Brain microvascular endothelial cell (primary cell): ENCODE results near the gene LMTK2.

ENCODE experiments used
- DNase-seq: peaks from one replicate; pipeline ENCODE4 v3.0.0-alpha.2; 2020
- H3K27ac ChIP-seq: fragments of 250-450 bp; sonication (Bioruptor Pico); 2 replicates; pipeline ENCODE4 v1.5.1; 2020; ENCODE audit warnings: mild to moderate bottlenecking, moderate library complexity
- H3K27me3 ChIP-seq: fragments of 250-450 bp; sonication (Bioruptor Pico); replicated peaks from 2 replicates; pipeline ENCODE4 v1.5.1; 2020; ENCODE audit warnings: mild to moderate bottlenecking
- H3K36me3 ChIP-seq: fragments of 250-450 bp; sonication (Bioruptor Pico); replicated peaks from 2 replicates; pipeline ENCODE4 v1.5.1; 2020; ENCODE audit warnings: mild to moderate bottlenecking
- H3K4me3 ChIP-seq: 2 replicates; pipeline ENCODE4 v1.5.1; 2011; ENCODE audit warnings: low read depth, mild to moderate bottlenecking, control low read depth, low read length, moderate library complexity
- in situ Hi-C: cut with HindIII; loops from 2 replicates; pipeline ENCODE4 v1.10.0; 2017; ENCODE audit warnings: low sequenced_read_pairs, low pct_ligation_motif_present
- TF ChIP-seq, protein P1 (sequence below): IDR thresholded peaks from 2 replicates; pipeline ENCODE4 v1.5.1; 2011; ENCODE audit warnings: low read depth, mild to moderate bottlenecking, moderate library complexity, low read length, control low read depth, inconsistent platforms; ENCODE audit errors: missing control alignments

Gene LMTK2

DNA sequence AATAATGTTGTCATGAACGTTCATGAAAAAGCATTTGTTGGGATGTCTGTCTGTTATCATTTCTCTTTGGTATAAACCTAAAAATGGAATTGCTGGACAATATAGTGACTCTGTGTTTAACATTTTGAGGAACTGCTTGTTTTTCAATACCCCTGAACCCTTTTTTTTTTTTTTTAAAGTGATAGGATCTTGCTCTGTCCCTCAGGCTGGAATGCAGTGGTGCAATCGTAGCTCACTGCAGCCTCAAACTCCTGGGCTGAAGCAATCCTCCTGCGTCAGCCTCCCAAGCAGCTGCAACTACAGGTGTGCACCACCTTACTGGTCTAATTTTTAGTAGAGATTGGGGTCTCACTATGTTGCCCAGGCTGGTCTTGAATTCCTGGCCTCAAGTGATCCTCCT lies 15.1 kb upstream of the LMTK2 start:
- in situ Hi-C loops: no loop called here
- TF ChIP-seq, protein P1, sequence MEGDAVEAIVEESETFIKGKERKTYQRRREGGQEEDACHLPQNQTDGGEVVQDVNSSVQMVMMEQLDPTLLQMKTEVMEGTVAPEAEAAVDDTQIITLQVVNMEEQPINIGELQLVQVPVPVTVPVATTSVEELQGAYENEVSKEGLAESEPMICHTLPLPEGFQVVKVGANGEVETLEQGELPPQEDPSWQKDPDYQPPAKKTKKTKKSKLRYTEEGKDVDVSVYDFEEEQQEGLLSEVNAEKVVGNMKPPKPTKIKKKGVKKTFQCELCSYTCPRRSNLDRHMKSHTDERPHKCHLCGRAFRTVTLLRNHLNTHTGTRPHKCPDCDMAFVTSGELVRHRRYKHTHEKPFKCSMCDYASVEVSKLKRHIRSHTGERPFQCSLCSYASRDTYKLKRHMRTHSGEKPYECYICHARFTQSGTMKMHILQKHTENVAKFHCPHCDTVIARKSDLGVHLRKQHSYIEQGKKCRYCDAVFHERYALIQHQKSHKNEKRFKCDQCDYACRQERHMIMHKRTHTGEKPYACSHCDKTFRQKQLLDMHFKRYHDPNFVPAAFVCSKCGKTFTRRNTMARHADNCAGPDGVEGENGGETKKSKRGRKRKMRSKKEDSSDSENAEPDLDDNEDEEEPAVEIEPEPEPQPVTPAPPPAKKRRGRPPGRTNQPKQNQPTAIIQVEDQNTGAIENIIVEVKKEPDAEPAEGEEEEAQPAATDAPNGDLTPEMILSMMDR: no peak
- Histone ChIP-seq H3K4me3 (no peak overlapping the region), H3K27me3 (no peaks in the 10 kb centered on the region), H3K36me3 (no peaks in the 10 kb centered on the region), H3K27ac (no peak overlapping the region)
- no peak for DNase-seq

DNA sequence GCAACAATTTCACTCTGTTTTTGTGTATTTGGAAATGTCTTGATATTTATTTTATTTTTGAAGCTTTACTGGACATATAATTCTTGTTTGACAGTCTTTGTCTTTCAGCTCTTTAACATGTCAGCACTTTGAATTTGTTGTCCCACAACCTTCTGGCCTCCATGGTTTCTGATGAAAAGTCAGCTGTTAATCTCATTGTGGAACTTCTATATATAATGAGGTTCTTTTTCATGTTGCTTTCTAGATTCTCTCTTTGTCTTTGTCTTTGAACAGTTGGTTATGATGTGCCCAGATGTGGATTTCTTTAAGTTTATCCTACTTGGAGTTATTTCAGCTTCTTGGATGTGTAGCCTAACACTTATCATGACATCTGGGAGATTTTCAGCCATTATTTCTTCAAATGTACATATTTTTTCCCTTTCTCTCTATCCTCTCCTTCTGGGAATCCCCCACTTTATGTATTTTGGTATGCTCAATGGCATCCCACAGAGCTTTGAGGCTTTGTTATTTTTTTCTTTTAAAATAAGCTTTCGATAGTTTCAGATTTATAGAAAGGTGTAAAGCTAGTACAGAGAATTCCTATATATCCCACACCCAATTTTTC lies 9.5 kb upstream of the LMTK2 start:
- TF ChIP-seq, protein P1: no peak
- in situ Hi-C loops: no loop called here
- Histone ChIP-seq H3K4me3 (no peak overlapping the region), H3K36me3 (no peaks in the 10 kb centered on the region), H3K27ac (no peak overlapping the region), H3K27me3 (no peaks in the 10 kb centered on the region)
- DNase-seq: no peak

- H3K36me3 ChIP-seq: no peaks in the 10 kb centered on the region
- in situ Hi-C loops: no loop called here
- TF ChIP-seq, protein P1: no peak
- H3K4me3 ChIP-seq: no peak overlapping the region
- no peaks in the 10 kb centered on the region for H3K27me3 ChIP-seq
- no peak for DNase-seq
- H3K27ac ChIP-seq: no peak overlapping the region
Observed at GRCh38 chr7:98100088-98100487, 6.6 kb upstream of the LMTK2 start.

DNA sequence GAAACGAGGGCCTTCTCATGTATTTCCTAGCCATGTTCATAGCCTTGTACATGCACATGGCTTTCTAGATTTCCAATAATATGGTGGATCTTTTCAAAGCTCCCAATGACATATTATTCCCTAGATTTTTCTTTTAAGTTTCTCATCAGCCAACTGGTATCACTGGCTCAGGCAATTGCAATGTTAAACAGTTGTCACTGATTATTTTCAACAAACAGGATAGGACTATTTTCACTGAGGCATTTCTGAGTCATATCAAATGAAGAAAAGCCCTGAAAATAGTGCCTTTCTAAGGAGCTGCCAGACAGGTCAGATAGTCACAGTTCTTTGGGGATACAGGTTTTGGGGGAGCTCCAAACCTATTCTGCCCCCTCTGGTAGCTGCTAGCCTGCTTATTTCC lies 4.5 kb upstream of the LMTK2 start:
- DNase-seq: no peak
- no peak overlapping the region for H3K4me3 ChIP-seq
- in situ Hi-C loops: no loop called here

GRCh38 chr7:98105942-98106544 lies 619 bp upstream of the LMTK2 start:
- DNase-seq: no peak
- in situ Hi-C loops: no loop called here
- H3K4me3 ChIP-seq: no peak overlapping the region

More for the DNA sequence above, 4.5 kb upstream of the LMTK2 start:
- H3K27me3 ChIP-seq: no peaks in the 10 kb centered on the region
- no peak overlapping the region for H3K27ac ChIP-seq
- TF ChIP-seq, protein P1: no peak
- H3K36me3 ChIP-seq: no peaks in the 10 kb centered on the region

More at GRCh38 chr7:98105942-98106544, 619 bp upstream of the LMTK2 start:
- H3K27ac ChIP-seq: no peak overlapping the region
- H3K27me3 ChIP-seq: no peaks in the 10 kb centered on the region
- H3K36me3 ChIP-seq: no peaks in the 10 kb centered on the region
- TF ChIP-seq, protein P1: no peak
